WI38 (cell line): ENCODE measurements around the gene MRPS2.

ENCODE experiments used
- H3K4me3 ChIP-seq: 2 replicates; pipeline ENCODE4 v1.5.1; 2011; ENCODE audit warnings: low read depth, mild to moderate bottlenecking, control low read depth, low read length
- TF ChIP-seq, protein P1 (sequence below): IDR thresholded peaks from 2 replicates; pipeline ENCODE4 v1.5.1; 2012; ENCODE audit warnings: low read depth, mild to moderate bottlenecking, control low read depth, low read length

The MRPS2 gene

DNA sequence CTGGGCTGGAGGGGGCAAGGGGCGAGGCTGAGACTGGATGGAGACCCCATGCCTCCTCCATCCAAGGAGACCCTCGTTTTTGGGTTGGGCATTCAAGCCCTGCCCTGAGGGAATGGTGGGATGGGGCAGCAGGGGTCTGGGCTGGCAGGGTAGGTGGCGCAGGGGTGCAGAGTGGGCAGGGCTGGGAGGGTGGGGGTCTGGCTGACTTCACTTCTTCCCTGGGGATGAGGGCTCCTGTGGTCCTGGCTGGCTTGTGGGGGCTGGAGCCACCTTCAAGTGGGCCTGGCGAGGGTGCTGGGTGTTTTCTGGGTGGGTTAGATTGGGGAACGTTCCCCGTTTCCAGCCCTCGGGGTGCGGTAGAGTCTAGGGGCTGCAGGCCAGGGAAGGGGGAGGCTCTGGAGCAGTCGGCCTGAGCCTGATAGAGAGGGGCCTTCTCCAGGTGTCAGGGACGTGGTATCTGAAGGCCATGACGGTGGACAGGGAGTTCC, 21.2 kb downstream of the MRPS2 start:
- TF ChIP-seq, protein P1, sequence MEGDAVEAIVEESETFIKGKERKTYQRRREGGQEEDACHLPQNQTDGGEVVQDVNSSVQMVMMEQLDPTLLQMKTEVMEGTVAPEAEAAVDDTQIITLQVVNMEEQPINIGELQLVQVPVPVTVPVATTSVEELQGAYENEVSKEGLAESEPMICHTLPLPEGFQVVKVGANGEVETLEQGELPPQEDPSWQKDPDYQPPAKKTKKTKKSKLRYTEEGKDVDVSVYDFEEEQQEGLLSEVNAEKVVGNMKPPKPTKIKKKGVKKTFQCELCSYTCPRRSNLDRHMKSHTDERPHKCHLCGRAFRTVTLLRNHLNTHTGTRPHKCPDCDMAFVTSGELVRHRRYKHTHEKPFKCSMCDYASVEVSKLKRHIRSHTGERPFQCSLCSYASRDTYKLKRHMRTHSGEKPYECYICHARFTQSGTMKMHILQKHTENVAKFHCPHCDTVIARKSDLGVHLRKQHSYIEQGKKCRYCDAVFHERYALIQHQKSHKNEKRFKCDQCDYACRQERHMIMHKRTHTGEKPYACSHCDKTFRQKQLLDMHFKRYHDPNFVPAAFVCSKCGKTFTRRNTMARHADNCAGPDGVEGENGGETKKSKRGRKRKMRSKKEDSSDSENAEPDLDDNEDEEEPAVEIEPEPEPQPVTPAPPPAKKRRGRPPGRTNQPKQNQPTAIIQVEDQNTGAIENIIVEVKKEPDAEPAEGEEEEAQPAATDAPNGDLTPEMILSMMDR, result no peak
- H3K4me3 ChIP-seq, result no peak overlapping the region

DNA sequence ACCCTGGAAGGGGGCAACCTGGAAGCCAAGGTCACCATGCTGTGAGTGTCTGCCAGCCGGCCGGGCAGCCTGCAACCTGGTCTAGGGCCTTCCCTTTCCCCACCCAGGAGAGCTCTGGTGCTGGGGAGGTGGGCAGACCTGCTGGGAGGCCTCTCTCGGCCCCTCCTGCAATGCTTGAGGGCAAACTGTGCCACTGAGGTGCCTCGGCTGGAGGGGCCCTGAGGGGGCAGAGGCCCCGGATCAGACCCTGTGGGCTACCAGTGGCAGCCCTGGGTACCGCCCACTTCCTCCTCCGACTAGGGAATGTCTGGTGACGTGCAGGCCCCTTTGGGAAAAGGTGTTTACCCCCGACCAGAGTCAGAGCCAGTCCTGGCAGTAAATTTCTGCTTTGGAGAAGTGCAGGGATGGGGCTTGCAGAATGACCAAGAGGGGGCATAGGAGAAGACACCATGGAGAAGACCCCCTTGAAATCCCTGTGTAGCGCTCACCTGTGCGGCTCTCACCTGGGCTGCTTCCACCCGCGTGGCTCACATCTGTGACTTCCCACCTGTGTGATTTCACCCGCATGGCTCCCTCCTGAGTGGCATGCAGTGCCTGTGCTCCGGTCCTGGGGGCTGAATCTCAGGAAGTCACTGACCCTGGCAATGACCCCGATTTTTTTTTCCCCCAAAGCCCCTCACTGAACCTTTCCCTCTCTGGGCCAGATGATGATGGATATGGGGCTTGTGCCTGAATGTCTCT, 21.8 kb downstream of the MRPS2 start:
- H3K4me3 ChIP-seq, result no peak overlapping the region
- TF ChIP-seq, protein P1, result no peak

DNA sequence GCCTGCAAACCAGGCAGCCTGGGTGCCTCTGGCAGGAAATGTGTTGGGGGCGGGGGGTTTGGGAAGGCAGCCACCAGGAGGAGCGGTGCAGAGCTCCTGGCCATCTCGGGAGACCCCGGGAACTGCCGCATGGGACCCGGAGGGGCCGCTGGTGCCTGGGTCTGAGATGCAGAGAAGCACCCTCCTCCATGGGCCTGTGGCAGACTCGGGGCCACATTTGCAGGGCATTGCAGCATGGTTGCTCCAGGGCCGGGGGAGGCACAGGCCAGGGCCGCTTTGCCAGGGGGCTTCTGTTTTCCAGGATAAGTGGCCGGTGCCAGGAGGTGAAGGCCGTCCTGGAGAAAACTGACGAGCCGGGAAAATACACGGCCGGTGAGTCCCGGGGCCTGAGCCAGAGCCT, 22.4 kb downstream of the MRPS2 start:
- TF ChIP-seq, protein P1, result no peak
- H3K4me3 ChIP-seq, result no peak overlapping the region

DNA sequence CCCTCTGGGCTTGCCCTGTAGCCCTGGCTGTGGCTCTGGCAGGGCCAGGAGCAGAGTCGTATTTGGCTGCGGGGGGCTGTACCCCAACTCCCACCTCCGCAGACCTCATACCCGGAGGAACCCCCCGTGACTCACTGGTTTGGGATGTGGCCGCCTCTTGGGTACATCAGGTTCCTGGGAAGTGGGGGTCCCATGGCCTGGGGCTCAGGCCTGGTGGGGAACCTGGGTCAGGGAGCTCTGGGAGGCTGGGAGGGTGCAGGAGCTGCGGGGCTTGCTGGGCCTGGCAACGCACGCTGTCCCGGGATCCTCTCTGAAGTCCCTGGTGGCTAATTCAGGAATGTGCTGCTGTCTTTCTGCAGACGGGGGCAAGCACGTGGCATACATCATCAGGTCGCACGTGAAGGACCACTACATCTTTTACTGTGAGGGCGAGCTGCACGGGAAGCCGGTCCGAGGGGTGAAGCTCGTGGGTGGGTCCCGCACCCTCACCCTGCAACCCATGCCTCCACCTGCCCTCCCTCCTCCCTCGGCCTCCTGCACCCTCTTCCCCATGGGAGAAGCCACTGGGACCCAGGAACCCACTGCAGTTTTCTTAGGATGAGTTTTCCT, 23.1 kb downstream of the MRPS2 start:
- TF ChIP-seq, protein P1, result no peak
- H3K4me3 ChIP-seq, result no peak overlapping the region

DNA sequence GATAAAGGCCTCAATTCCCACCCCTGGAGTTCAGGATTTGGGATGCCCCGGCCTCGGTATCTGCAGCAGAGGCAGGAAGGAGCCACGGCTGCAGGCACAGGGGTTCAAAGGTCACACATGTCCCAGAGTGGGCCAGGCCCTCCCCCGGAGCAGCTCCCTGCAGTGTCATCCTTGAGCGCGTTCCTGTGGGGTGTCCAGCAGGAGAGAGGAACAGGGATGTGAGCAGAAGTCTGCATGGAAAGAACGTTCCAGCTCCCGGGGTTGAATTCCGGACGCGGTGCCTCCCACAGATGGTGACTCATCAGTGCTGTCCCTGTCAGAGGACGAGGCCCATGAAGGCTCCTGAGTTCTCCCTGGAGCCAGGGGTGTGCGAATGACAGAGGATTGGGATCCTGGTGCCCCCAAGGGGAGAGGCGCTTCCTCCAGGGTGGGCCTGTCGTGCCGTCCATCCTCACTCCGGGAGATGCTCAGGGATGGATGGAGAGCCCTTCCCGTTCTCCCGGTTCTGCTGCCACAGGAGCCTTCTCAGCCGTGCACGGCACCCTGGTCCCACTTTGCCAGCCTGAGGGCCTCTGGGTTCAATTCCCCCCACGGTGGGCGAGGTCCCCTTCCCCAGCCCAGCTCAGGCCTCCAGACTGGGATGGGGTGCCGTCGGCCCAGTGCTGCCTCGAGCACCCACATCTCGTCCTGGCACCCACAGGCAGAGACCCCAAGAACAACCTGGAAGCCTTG, 23.8 kb downstream of the MRPS2 start:
- H3K4me3 ChIP-seq, result no peak overlapping the region
- TF ChIP-seq, protein P1, result no peak

DNA sequence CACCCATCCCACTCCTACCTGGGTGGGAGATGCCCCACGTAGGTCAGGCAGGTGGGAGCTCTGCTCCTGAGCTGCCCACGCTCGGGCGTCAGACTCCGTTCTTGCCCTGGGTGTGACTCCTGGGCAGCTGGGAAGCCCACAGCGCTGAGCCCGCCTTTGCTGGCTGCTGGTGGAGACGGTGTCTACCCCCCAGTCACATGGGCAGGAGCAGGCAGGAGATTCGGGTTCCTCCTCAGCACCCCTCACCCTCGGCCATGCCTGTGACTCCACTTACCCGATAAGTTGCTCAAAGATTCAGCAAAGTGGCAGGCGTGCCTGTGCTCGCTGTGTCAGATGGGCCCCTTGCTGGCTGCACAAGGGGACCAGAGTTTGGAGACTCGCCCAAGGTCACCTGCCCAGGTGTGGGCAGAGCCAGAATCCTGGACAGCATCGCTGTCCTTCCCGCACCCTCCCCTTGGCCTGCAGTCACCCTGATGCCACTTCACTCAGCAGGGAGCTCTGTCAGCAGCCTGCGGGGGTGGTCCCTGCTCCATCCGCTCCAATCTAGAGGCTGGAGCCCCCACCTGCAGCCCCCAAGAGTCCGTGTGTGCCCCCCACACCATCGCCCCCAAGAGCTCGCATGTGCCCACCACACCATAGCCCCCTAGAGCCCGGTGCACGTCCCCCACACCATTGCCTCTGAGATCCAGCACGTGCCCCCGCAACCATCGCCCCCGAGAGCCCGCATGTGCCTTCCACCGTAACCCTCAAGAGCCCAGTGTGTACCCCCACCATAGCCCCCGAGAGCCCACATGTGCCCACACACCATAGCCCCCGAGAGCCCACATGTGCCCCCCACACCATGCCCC, 25.0 kb downstream of the MRPS2 start:
- H3K4me3 ChIP-seq, result no peak overlapping the region
- TF ChIP-seq, protein P1, result no peak
